Stomach smooth muscle (tissue), 2 donors: Measurements from ENCODE around the gene TMEM86B.

Experiments used
- H3K27ac ChIP-seq: one replicate; pipeline ENCODE4 v1.7.0; 2013; ENCODE audit warnings: mild to moderate bottlenecking, low read length, inconsistent platforms
- H3K27me3 ChIP-seq, 2 donors: one replicate each; pipeline ENCODE4 v1.7.0; 2013; ENCODE audit warnings: low read length in 2 of 2; ENCODE audit not compliant: insufficient read depth in 2 of 2, control insufficient read depth in 1 of 2
- H3K36me3 ChIP-seq, 2 donors: one replicate each; pipeline ENCODE4 v1.7.0; 2013; ENCODE audit warnings: low read length in 2 of 2; ENCODE audit not compliant: control insufficient read depth in 2 of 2, insufficient read depth in 2 of 2
- H3K4me1 ChIP-seq: one replicate; pipeline ENCODE4 v1.7.0; 2013; ENCODE audit warnings: low read length; ENCODE audit not compliant: control insufficient read depth, insufficient read depth
- H3K4me3 ChIP-seq, 2 donors: one replicate each; pipeline ENCODE4 v1.7.0; 2013; ENCODE audit warnings: low read length in 2 of 2
- H3K9ac ChIP-seq, 2 donors: one replicate each; pipeline ENCODE4 v1.7.0; 2013; ENCODE audit warnings: low read length in 2 of 2, mild to moderate bottlenecking in 1 of 2
- H3K9me3 ChIP-seq, 2 donors: one replicate each; pipeline ENCODE4 v1.7.0; 2013; ENCODE audit warnings: low read length in 2 of 2; ENCODE audit not compliant: control insufficient read depth in 2 of 2
- donor health status: healthy.
- donor health status: Pancreatic carcinoma.

Gene TMEM86B

DNA sequence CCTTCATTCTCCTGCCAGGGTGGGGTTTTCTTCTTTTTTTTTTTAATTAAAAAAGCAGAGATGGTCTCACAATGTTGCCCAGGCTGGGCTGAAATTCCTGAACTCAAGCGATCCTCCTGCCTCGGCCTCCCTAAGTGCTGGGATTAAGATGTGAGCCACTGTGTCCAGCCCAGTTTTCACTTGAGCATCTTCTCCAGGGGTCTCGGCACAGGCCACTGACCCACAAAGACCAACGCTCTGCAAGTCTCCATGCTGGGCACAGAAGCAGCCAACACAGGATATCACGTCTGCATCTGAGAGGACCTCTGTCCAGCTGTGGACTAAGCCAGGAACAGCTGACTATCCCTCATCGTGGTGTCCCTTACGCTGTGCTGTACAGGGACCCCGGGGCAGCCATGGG lies 9.5 kb upstream of the TMEM86B start:
- no peak overlapping the region for H3K9ac ChIP-seq
- H3K36me3 ChIP-seq = peaks cover 73 to 79% of the 10 kb centered on the region in 2 donors
- H3K27me3 ChIP-seq = no peaks in the 10 kb centered on the region
- no peak overlapping the region for H3K4me3 ChIP-seq
- H3K27ac ChIP-seq = no peak overlapping the region
- no peaks in the 10 kb centered on the region for H3K4me1 ChIP-seq
- no peaks in the 10 kb centered on the region for H3K9me3 ChIP-seq

DNA sequence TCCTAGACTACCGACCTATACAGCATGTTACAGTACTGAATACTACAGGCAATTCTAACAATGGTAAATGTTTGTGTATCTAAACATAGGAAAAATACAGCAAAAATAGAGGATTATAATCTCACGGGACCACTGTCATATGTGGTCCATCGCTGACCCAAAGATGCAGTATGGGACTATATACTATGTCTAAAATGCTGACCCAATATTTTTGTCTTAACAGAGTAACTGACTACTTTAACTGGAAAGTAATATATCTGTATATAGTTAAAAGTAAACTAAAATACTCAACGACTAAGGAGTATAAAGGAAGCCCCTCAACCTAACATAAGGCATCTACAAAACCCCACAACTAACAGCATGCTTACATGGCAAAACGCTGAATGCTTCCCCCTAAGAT lies 4.4 kb upstream of the TMEM86B start:
- H3K36me3 ChIP-seq = peaks cover 50 to 55% of the 10 kb centered on the region in 2 donors
- H3K9ac ChIP-seq = no peak overlapping the region
- H3K9me3 ChIP-seq = no peaks in the 10 kb centered on the region
- H3K27me3 ChIP-seq = no peaks in the 10 kb centered on the region
- no peak overlapping the region for H3K27ac ChIP-seq
- H3K4me3 ChIP-seq = no peak overlapping the region
- peaks cover 9% of the 10 kb centered on the region for H3K4me1 ChIP-seq

- Histone ChIP-seq H3K27me3 (no peaks in the 10 kb centered on the region), H3K9me3 (no peaks in the 10 kb centered on the region), H3K9ac (no peak overlapping the region), H3K4me3 (no peak overlapping the region), H3K27ac (no peak overlapping the region), H3K4me1 (peaks cover 16% of the 10 kb centered on the region), H3K36me3 (peaks cover 43 to 48% of the 10 kb centered on the region in 2 donors)
Measured at GRCh38 chr19:55232286-55232602, 3.7 kb upstream of the TMEM86B start.

- H3K4me1 ChIP-seq = peaks cover 20% of the 10 kb centered on the region
Measured at GRCh38 chr19:55231391-55232285, 3.1 kb upstream of the TMEM86B start.

DNA sequence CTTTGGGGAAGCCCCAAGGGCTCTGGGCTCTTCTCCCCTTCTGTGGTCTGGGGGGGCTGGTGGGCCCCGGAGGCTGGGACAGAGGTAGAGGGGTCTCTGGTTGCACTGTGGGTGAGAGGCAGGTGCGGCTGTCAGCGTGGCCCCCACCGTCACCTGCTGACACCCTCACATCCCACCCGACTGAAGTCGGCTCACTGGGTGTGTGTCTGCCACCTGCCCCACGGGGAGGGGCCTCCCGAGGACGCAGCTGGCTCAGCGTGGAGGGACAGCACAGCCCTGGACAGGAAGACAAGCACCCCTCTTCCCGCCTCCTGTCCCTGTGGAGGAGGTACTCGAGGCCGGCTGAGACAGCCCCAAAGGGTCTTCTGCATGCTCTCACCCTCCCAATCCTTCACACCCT lies 2.2 kb upstream of the TMEM86B start:
- no peak overlapping the region for H3K27ac ChIP-seq
- no peaks in the 10 kb centered on the region for H3K9me3 ChIP-seq
- peaks cover 33 to 40% of the 10 kb centered on the region in 2 donors for H3K36me3 ChIP-seq
- H3K4me1 ChIP-seq = peaks cover 20% of the 10 kb centered on the region
- H3K27me3 ChIP-seq = no peaks in the 10 kb centered on the region
- H3K9ac ChIP-seq = no peak overlapping the region
- no peak overlapping the region for H3K4me3 ChIP-seq

More at GRCh38 chr19:55231391-55232285, 3.1 kb upstream of the TMEM86B start:
- Histone ChIP-seq H3K9ac (no peak overlapping the region), H3K4me3 (no peak overlapping the region), H3K27me3 (no peaks in the 10 kb centered on the region), H3K36me3 (peaks cover 40 to 43% of the 10 kb centered on the region in 2 donors), H3K9me3 (no peaks in the 10 kb centered on the region), H3K27ac (no peak overlapping the region)

DNA sequence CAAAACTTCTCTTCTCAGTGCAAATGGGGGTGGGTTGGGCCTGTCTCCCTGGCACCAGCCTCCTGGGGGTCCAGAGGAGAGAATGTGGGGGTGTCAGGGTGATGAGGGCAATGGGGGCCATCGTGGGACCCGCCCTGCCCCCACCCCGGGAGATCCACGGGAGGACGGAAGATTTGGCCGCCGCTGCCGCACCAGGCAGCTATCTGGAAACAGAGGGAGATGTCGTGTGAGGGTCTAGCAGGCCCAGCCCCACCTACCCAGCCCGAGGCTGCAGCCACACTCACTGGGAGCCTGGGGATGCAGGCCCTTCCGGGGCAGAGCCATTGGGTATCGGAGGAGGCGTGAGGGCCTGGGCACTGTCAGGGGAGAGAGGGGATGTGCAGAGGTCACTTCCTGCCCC lies 1.8 kb upstream of the TMEM86B start:
- no peaks in the 10 kb centered on the region for H3K27me3 ChIP-seq
- no peak overlapping the region for H3K4me3 ChIP-seq
- no peaks in the 10 kb centered on the region for H3K9me3 ChIP-seq
- H3K27ac ChIP-seq = no peak overlapping the region
- H3K4me1 ChIP-seq = peaks cover 20% of the 10 kb centered on the region
- H3K9ac ChIP-seq = no peak overlapping the region
- H3K36me3 ChIP-seq = peaks cover 33 to 40% of the 10 kb centered on the region in 2 donors

- H3K36me3 ChIP-seq = peaks cover 28 to 39% of the 10 kb centered on the region in 2 donors
- H3K9ac ChIP-seq = no peak overlapping the region
- no peak overlapping the region for H3K4me3 ChIP-seq
- no peaks in the 10 kb centered on the region for H3K9me3 ChIP-seq
- no peak overlapping the region for H3K27ac ChIP-seq
- H3K27me3 ChIP-seq = no peaks in the 10 kb centered on the region
- peaks cover 20% of the 10 kb centered on the region for H3K4me1 ChIP-seq
Measured at GRCh38 chr19:55229789-55230182, 1.2 kb upstream of the TMEM86B start.

- Histone ChIP-seq H3K4me3 (no peak overlapping the region), H3K36me3 (peaks cover 22 to 33% of the 10 kb centered on the region in 2 donors), H3K9ac (no peak overlapping the region)
Measured at GRCh38 chr19:55229145-55229788, 704 bp upstream of the TMEM86B start.

DNA sequence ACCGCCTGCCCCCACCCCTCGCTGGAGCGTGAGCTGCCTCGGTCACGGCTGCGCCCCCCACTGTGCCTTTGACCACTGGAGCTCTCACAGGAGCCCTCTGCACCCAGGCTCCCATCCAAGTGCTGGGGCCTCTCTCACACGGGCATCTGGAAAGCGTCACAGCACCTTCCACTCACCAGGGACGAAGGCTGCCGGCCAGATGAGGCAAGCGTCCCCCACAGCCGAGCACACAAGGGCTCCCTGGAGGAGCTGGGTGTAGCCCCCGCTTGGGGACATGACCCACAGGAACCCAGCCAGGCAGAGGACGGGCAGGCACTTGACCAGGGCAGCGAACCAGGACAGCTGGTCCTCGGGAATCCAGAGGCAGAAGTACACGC lies 560 bp downstream of the TMEM86B start:
- Histone ChIP-seq H3K9ac (no peak overlapping the region), H3K4me1 (peaks cover 20% of the 10 kb centered on the region), H3K9me3 (no peaks in the 10 kb centered on the region), H3K36me3 (peaks cover 18 to 28% of the 10 kb centered on the region in 2 donors), H3K27me3 (no peaks in the 10 kb centered on the region), H3K27ac (peak overlapping the region; percentile 64), H3K4me3 (peak overlapping the region in 1 of 2 donors; percentile 22)

More at GRCh38 chr19:55229145-55229788, 704 bp upstream of the TMEM86B start:
- Histone ChIP-seq H3K27me3 (no peaks in the 10 kb centered on the region), H3K4me1 (peaks cover 20% of the 10 kb centered on the region), H3K9me3 (no peaks in the 10 kb centered on the region), H3K27ac (no peak overlapping the region)

GRCh38 chr19:55227241-55228014 lies 1.1 kb downstream of the TMEM86B start:
- Histone ChIP-seq H3K36me3 (peaks cover 14 to 22% of the 10 kb centered on the region in 2 donors), H3K27ac (peak overlapping the region; percentile 64), H3K4me3 (peak overlapping the region in 1 of 2 donors; percentile 22)

More at GRCh38 chr19:55227241-55228014, 1.1 kb downstream of the TMEM86B start:
- Histone ChIP-seq H3K9ac (no peak overlapping the region), H3K27me3 (no peaks in the 10 kb centered on the region), H3K9me3 (no peaks in the 10 kb centered on the region), H3K4me1 (peaks cover 20% of the 10 kb centered on the region)
